ENCODE results near the gene MOGAT3. TPM values are rescaled to one million over a fixed set of nuclear protein-coding genes. Genes with fewer than 3 reads are reported as not detected.

MOGAT3 gene
- total RNA-seq, 4 donors from 2014 or later = 91.4 to 195 (median 123) TPM; not detected in 1

DNA sequence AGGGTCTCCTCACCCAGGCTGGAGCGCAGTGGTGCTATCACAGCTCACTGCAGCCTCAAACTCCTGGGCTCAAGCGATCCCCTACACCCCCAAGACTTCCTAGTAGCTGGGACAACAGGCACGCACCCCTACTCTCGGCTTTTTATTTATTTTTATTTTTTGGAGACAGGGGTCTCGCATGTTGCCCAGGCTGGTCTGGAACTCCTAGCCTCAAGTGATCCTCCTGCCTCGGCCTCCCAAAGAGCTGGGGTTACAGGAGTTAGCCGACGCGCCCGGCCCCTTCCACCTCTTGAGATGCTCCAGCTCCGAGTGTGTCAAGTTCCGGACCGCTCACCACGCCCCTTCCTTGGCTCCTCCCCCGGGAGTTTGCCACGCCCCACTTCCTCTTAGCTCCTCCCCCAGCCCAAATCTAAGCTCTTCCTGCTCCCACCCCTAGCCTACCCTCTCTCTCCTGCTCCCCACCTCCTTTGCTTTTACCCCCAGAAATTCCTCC lies 27.0 kb downstream of the MOGAT3 start:
- TF ChIP-seq, protein P1, sequence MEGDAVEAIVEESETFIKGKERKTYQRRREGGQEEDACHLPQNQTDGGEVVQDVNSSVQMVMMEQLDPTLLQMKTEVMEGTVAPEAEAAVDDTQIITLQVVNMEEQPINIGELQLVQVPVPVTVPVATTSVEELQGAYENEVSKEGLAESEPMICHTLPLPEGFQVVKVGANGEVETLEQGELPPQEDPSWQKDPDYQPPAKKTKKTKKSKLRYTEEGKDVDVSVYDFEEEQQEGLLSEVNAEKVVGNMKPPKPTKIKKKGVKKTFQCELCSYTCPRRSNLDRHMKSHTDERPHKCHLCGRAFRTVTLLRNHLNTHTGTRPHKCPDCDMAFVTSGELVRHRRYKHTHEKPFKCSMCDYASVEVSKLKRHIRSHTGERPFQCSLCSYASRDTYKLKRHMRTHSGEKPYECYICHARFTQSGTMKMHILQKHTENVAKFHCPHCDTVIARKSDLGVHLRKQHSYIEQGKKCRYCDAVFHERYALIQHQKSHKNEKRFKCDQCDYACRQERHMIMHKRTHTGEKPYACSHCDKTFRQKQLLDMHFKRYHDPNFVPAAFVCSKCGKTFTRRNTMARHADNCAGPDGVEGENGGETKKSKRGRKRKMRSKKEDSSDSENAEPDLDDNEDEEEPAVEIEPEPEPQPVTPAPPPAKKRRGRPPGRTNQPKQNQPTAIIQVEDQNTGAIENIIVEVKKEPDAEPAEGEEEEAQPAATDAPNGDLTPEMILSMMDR (IDR thresholded peaks at IDR 0.05) = no peak
- no peak for TF ChIP-seq POLR2A (IDR thresholded peaks at IDR 0.05)
- Histone ChIP-seq H3K36me3 (no peaks in the 10 kb centered on the region), H3K9me3 (peaks cover 0 to 5% (median 0%) of the 10 kb centered on the region in 4 donors), H3K27me3 (peaks cover 0 to 48% of the 10 kb centered on the region in 2 donors), H3K4me1 (peaks cover 0 to 45% (median 30%) of the 10 kb centered on the region in 4 donors), H3K27ac (no peak overlapping the region), H3K4me3 (peak overlapping the region in 1 of 4 donors; percentile 3)
- peak; percentile 26 to 73 (median 70) for DNase-seq

GRCh38 chr7:101172854-101173751 lies 27.7 kb downstream of the MOGAT3 start:
- peak in 2 of 3 donors; percentile 70 to 72 for DNase-seq
- H3K36me3 ChIP-seq = no peaks in the 10 kb centered on the region
- peaks cover 0 to 43% of the 10 kb centered on the region in 2 donors for H3K27me3 ChIP-seq
- H3K4me1 ChIP-seq = peaks cover 0 to 45% (median 30%) of the 10 kb centered on the region in 4 donors
- peaks cover 0 to 5% (median 0%) of the 10 kb centered on the region in 4 donors for H3K9me3 ChIP-seq
- peak overlapping the region in 3 of 4 donors; percentile 3 to 21 (median 20) for H3K4me3 ChIP-seq
- TF ChIP-seq, protein P1 (IDR thresholded peaks at IDR 0.05) = no peak
- no peak for TF ChIP-seq POLR2A (IDR thresholded peaks at IDR 0.05)
- no peak overlapping the region for H3K27ac ChIP-seq

GRCh38 chr7:101172005-101172853 lies 28.6 kb downstream of the MOGAT3 start:
- H3K27me3 ChIP-seq = peaks cover 0 to 48% of the 10 kb centered on the region in 2 donors
- no peaks in the 10 kb centered on the region for H3K36me3 ChIP-seq
- H3K9me3 ChIP-seq = peaks cover 0 to 5% (median 0%) of the 10 kb centered on the region in 4 donors
- DNase-seq = peak in 1 of 3 donors; percentile 28
- TF ChIP-seq, protein P1 (IDR thresholded peaks at IDR 0.05) = peak in 1 of 6 experiments; percentile 29
- no peak for TF ChIP-seq POLR2A (IDR thresholded peaks at IDR 0.05)
- peaks cover 0 to 45% (median 30%) of the 10 kb centered on the region in 4 donors for H3K4me1 ChIP-seq
- no peak overlapping the region for H3K27ac ChIP-seq
- peak overlapping the region in 3 of 4 donors; percentile 22 to 26 (median 22) for H3K4me3 ChIP-seq

DNA sequence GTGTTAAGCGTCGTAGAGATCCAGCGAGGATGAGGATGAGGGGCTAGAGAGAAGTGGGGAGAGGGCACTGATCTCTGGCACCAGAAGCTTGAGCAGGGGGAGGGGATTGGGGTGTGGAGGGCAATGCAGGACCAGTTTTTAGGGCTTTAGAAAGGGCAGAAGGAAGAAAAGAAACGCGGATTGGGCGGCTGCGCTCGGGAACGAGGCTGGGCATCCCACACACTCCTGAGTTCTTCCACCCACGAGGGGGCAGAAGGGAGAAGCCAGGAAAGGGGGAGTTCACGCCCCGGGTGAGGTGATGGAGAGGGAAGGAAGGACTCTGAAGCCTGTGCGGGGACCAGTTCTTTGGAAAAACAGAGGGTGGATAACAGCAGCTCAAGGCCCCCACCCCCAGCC lies 29.4 kb downstream of the MOGAT3 start:
- Histone ChIP-seq H3K36me3 (no peaks in the 10 kb centered on the region), H3K4me3 (no peak overlapping the region), H3K27me3 (peaks cover 0 to 56% of the 10 kb centered on the region in 2 donors), H3K9me3 (peaks cover 0 to 5% (median 0%) of the 10 kb centered on the region in 4 donors), H3K27ac (no peak overlapping the region), H3K4me1 (peaks cover 0 to 45% (median 30%) of the 10 kb centered on the region in 4 donors)
- no peak for DNase-seq
- TF ChIP-seq, protein P1 (IDR thresholded peaks at IDR 0.05) = no peak
- no peak for TF ChIP-seq POLR2A (IDR thresholded peaks at IDR 0.05)
